IPS-15b (cell line): ENCODE results near the gene SARM1.
"Not testable (repeated sequence)": the region's sequence is repeated elsewhere in the genome, so short reads cannot be mapped to it uniquely, and the experiment has no call there.

Experiments used
- H3K27me3 ChIP-seq: one replicate; pipeline ENCODE4 v1.6.1; 2013; ENCODE audit warnings: low read length; ENCODE audit not compliant: control insufficient read depth, insufficient read depth
- H3K36me3 ChIP-seq: one replicate; pipeline ENCODE4 v1.6.1; 2013; ENCODE audit warnings: low read length; ENCODE audit not compliant: control insufficient read depth, insufficient read depth
- H3K4me1 ChIP-seq: one replicate; pipeline ENCODE4 v1.6.1; 2013; ENCODE audit warnings: mild to moderate bottlenecking, low read length; ENCODE audit not compliant: control insufficient read depth, insufficient read depth
- H3K4me3 ChIP-seq: one replicate; pipeline ENCODE4 v1.5.1; 2013; ENCODE audit warnings: low read depth, low read length
- H3K9ac ChIP-seq: one replicate; pipeline ENCODE4 v1.6.1; 2013; ENCODE audit warnings: low read depth, mild to moderate bottlenecking, low read length
- H3K9me3 ChIP-seq: one replicate; pipeline ENCODE4 v1.6.1; 2013; ENCODE audit warnings: mild to moderate bottlenecking, low read length; ENCODE audit not compliant: control insufficient read depth, insufficient read depth

Gene SARM1

DNA sequence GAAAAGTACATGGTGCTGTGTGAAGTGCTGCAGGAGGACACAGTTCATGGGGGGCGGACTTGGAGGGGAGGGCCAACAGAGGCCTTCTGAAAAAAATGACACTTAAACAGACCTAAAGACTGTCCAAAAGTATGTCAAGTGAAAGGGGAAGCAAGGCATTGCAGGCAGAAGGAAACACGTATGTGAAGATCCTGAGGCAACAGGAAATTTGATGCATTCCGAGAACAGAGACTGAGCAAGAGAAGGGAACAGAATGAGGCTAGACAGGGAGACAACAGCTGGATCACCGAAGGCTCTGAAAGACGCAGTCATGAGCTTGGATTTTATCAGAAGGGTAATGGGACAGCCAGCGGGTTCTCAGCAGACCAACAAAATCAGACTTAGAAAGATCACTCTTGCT lies 37.3 kb upstream of the SARM1 start:
- Histone ChIP-seq H3K9ac (peak overlapping the region; percentile 4), H3K27me3 (no peaks in the 10 kb centered on the region), H3K36me3 (peaks cover 8% of the 10 kb centered on the region), H3K4me1 (peaks cover 13% of the 10 kb centered on the region), H3K4me3 (peak overlapping the region; percentile 89), H3K9me3 (no peaks in the 10 kb centered on the region)

- peaks cover 13% of the 10 kb centered on the region for H3K4me1 ChIP-seq
- no peaks in the 10 kb centered on the region for H3K9me3 ChIP-seq
- peaks cover 13% of the 10 kb centered on the region for H3K36me3 ChIP-seq
- no peaks in the 10 kb centered on the region for H3K27me3 ChIP-seq
- peak overlapping the region; percentile 49 for H3K9ac ChIP-seq
- peak overlapping the region; percentile 89 for H3K4me3 ChIP-seq
These were observed 36.8 kb upstream of the SARM1 start for GRCh38 chr17:28334666-28335200.

DNA sequence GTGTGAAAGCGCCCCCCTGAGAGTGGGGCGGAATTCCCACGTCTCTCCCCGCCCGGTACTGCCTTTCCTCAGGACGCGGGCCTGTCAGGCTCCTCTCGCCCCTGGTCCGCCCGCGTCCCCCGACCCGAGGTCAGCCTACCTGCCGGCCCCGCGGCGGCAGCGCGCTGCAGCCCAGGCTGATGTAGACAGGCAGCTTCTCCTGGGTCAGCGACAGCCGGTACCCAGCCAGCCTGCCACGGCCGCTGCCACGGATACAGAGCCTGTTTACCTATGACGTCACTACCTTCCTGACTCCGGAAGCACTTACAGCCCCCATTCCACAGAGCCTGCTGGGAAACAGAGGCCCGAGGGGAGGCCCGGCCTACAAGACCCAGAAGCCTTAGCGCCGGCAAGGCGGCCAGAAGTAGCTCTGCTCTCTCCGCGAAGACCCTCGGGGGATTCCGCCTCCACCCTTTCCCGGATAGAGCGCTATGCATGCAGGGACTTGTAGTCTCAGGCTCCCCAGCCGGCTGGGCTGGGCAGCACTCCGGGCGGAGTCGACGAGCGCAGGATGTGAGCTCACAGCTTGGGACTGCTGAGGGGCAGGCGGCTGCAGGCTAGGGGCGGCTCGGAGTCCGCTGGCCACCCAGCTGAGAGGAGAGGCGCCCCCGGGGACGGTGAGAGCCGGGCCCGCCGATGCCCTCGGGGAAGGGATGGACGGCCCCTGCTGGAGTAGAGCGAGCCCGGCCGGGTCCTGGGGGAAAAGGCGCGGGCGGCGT lies 36.1 kb upstream of the SARM1 start, which contains the start of the genes IFT20 and TNFAIP1:
Gene IFT20, minus strand, starts transcription at position 272 of the 758 bp plus-strand sequence. CDS start 3,487 bp downstream, outside the sequence.
Gene TNFAIP1, plus strand, starts transcription at position 561 of the 758 bp plus-strand sequence. CDS start 3,761 bp downstream, outside the sequence.
- peaks cover 16% of the 10 kb centered on the region for H3K36me3 ChIP-seq
- peak within 1 kb of the TSS; percentile 90 for H3K9ac ChIP-seq
- H3K4me1 ChIP-seq: peaks cover 13% of the 10 kb centered on the region
- H3K9me3 ChIP-seq: no peaks in the 10 kb centered on the region
- peak within 1 kb of the TSS; percentile 97 for H3K4me3 ChIP-seq
- no peaks in the 10 kb centered on the region for H3K27me3 ChIP-seq

- Histone ChIP-seq H3K9ac (peak overlapping the region; percentile 90), H3K4me1 (peaks cover 13% of the 10 kb centered on the region), H3K27me3 (no peaks in the 10 kb centered on the region), H3K36me3 (peaks cover 10% of the 10 kb centered on the region), H3K9me3 (no peaks in the 10 kb centered on the region), H3K4me3 (peak overlapping the region; percentile 97)
These were observed 35.3 kb upstream of the SARM1 start for GRCh38 chr17:28335959-28336871.

- H3K9ac ChIP-seq: no peak overlapping the region
- no peak overlapping the region for H3K4me3 ChIP-seq
These were observed 33.3 kb upstream of the SARM1 start for GRCh38 chr17:28338056-28338768.

DNA sequence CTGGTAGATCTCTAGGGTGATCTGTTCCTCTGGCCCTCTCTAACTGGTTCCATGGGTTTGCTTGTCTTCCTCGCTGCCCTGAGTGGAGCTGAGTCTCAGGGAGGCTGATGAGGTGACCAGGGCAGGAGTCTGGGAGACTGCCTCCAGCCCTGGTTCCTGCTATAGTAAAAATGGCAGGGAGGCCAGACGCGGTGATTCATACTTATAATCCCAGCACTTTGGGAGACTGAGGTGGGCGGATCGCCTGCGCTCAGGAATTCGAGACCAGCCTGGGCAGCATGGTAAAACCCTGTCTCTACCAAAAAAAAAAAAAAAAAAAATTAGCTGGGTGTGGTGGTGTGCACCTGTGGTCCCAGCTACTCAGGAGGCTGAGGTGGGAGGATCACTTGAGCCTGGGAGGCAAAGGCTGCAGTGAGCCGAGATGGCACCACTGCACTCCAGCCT lies 32.7 kb upstream of the SARM1 start:
- H3K4me1 ChIP-seq: peaks cover 13% of the 10 kb centered on the region
- H3K9me3 ChIP-seq, H3K9ac ChIP-seq, H3K27me3 ChIP-seq, H3K4me3 ChIP-seq: not testable (repeated sequence)
- peaks cover 19% of the 10 kb centered on the region for H3K36me3 ChIP-seq

More at GRCh38 chr17:28338056-28338768, 33.3 kb upstream of the SARM1 start:
- Histone ChIP-seq H3K27me3 (no peaks in the 10 kb centered on the region), H3K9me3 (no peaks in the 10 kb centered on the region), H3K4me1 (peaks cover 13% of the 10 kb centered on the region), H3K36me3 (peaks cover 15% of the 10 kb centered on the region)

GRCh38 chr17:28339431-28339830 lies 32.1 kb upstream of the SARM1 start:
- no peaks in the 10 kb centered on the region for H3K9me3 ChIP-seq
- peaks cover 9% of the 10 kb centered on the region for H3K4me1 ChIP-seq
- H3K9ac ChIP-seq: no peak overlapping the region
- H3K27me3 ChIP-seq: no peaks in the 10 kb centered on the region
- H3K36me3 ChIP-seq: peaks cover 22% of the 10 kb centered on the region
- H3K4me3 ChIP-seq: no peak overlapping the region

- H3K4me3 ChIP-seq: no peak overlapping the region
- H3K9me3 ChIP-seq: no peaks in the 10 kb centered on the region
- no peak overlapping the region for H3K9ac ChIP-seq
- peaks cover 29% of the 10 kb centered on the region for H3K36me3 ChIP-seq
- H3K27me3 ChIP-seq: no peaks in the 10 kb centered on the region
- peaks cover 8% of the 10 kb centered on the region for H3K4me1 ChIP-seq
These were observed 31.1 kb upstream of the SARM1 start for GRCh38 chr17:28340374-28340773.

DNA sequence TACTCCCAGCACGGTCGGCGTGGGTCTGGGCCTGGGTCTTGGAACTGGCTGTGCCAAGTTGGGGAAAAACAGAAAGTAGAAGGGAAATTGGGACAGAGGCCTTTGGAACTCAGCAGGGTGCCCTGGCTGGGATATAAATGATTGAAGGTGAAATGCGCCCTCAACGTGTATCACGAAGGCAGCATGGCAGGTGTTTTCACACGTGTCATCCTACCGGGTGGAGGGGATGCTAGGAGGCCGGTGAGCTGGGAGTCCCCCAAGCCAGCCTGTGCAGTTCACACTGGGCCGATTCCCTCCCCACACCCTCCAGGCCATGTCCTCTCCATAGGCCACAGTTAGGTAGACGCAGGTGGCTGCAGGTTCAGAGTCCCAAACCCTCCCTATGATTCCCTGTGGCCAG lies 30.0 kb upstream of the SARM1 start:
- H3K36me3 ChIP-seq: peaks cover 34% of the 10 kb centered on the region
- no peak overlapping the region for H3K9ac ChIP-seq
- no peaks in the 10 kb centered on the region for H3K9me3 ChIP-seq
- peaks cover 7% of the 10 kb centered on the region for H3K4me1 ChIP-seq
- H3K4me3 ChIP-seq: no peak overlapping the region
- H3K27me3 ChIP-seq: no peaks in the 10 kb centered on the region

DNA sequence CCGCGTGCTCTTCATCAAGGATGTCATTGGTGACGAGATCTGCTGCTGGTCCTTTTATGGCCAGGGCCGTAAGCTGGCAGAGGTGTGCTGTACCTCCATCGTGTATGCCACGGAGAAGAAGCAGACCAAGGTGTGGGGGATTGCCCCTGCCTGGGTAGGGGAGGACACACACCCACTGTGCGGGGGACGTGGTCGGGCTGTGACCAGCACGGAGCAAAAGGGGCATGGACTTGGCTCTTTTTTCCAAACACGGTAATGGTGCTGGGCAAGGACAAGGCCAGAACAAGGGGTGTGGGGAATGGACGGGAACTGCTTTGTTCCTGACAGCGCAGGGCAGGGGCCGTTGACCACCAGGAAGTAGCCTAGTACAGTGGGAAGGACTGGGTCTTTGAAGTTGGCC lies 29.2 kb upstream of the SARM1 start:
- H3K36me3 ChIP-seq: peaks cover 40% of the 10 kb centered on the region
- H3K27me3 ChIP-seq: no peaks in the 10 kb centered on the region
- H3K9ac ChIP-seq: no peak overlapping the region
- H3K4me1 ChIP-seq: no peaks in the 10 kb centered on the region
- H3K4me3 ChIP-seq: no peak overlapping the region
- no peaks in the 10 kb centered on the region for H3K9me3 ChIP-seq

- peaks cover 49% of the 10 kb centered on the region for H3K36me3 ChIP-seq
- no peaks in the 10 kb centered on the region for H3K27me3 ChIP-seq
These were observed 28.0 kb upstream of the SARM1 start for GRCh38 chr17:28343491-28343932.

More at GRCh38 chr17:28343491-28343932, 28.0 kb upstream of the SARM1 start:
- Histone ChIP-seq H3K4me3 (no peak overlapping the region), H3K4me1 (no peaks in the 10 kb centered on the region), H3K9ac (no peak overlapping the region), H3K9me3 (no peaks in the 10 kb centered on the region)
